ENCODE data around the gene DOCK2.
"Not testable (repeated sequence)": the region's sequence is repeated elsewhere in the genome, so short reads cannot be mapped to it uniquely, and the experiment has no call there.

DOCK2 gene

DNA sequence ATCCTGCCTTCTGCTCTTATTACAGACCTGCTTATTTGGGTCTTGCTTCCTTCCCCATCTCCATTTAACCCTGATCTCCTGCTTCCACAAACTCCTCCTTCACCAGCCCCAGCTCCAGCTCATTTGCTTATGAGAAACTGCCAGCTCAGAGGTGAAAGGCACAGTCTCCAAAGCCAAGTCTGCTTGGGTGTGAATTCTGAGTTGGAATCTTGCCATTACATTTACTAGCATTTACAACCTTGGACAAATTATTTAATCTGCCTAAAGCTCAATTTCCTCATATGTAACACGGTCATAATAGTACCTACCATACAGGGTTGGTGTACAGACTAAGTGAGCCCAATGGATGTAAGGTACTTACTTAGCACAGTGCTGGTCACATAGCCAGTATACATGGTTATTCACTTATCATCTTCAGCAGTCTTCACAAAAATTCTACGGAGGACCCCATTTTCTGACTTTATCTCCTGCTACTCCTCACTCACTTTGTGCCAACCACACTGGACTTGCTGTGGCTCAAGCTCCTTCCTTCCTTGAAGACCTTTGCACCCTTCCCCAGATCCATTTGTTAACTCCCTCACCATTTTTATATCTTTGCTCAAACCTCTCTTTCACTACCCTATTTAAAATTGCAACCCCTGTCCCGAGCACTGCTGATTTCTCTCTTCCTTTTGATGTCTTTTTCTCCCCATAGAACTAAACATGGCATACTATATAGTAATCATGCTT, 86.2 kb downstream of the DOCK2 start:
- no peak overlapping the region for H3K27ac Mint-ChIP-seq
- H3K36me3 Mint-ChIP-seq (ENCODE audit: low read depth): no peaks in the 10 kb centered on the region
- peaks cover 5% of the 10 kb centered on the region for H3K4me1 Mint-ChIP-seq
- TF ChIP-seq, protein P1, sequence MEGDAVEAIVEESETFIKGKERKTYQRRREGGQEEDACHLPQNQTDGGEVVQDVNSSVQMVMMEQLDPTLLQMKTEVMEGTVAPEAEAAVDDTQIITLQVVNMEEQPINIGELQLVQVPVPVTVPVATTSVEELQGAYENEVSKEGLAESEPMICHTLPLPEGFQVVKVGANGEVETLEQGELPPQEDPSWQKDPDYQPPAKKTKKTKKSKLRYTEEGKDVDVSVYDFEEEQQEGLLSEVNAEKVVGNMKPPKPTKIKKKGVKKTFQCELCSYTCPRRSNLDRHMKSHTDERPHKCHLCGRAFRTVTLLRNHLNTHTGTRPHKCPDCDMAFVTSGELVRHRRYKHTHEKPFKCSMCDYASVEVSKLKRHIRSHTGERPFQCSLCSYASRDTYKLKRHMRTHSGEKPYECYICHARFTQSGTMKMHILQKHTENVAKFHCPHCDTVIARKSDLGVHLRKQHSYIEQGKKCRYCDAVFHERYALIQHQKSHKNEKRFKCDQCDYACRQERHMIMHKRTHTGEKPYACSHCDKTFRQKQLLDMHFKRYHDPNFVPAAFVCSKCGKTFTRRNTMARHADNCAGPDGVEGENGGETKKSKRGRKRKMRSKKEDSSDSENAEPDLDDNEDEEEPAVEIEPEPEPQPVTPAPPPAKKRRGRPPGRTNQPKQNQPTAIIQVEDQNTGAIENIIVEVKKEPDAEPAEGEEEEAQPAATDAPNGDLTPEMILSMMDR (IDR thresholded peaks at IDR 0.05): no peak
- DNase-seq: no peak
- H3K9me3 Mint-ChIP-seq: no peaks in the 10 kb centered on the region
- peaks cover 19% of the 10 kb centered on the region for H3K27me3 Mint-ChIP-seq (ENCODE audit: low read depth, poor library complexity)
- H3K4me3 Mint-ChIP-seq: no peak overlapping the region

DNA sequence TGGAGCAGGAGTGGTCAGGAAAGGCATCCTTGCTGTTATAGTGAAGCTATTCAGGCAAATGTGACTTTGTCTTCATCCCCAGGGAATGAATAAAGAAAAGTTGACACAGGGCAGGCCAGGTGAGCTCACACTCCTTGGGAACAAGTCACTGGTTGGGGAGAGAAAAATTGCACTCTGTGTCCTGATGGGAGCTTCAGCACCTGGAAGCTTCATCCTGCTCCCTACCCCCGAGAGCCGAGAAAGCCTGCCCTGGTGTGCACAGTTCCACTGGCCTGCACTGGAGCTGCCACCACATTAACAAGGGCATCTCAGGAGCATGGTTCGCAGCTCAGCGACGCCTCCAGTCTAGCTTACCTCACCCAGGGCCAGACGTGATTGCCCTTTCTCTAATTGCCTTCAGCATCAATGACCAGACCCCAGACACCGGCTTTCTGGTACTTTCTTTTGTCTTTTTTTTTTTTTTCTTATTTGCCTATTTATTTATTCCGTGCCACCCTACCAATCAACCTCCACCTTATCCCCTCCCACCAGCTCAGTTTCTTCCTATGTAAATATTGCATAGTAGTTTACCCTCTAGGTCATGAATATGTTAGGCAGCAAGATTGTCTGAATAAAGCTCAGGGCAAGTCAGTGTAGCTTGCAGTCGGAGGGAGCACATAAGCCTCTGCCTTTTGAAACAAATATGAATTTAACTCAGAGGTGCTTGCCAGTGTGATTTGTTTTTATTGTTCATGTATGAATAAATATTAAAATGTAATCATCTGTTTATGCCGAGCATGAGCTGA, 87.4 kb downstream of the DOCK2 start:
- TF ChIP-seq, protein P1 (IDR thresholded peaks at IDR 0.05): no peak
- Mint-ChIP-seq H3K9me3 (no peaks in the 10 kb centered on the region), H3K27ac (no peak overlapping the region), H3K4me1 (peaks cover 5% of the 10 kb centered on the region), H3K4me3 (no peak overlapping the region), H3K27me3 (ENCODE audit: low read depth, poor library complexity) (peaks cover 24% of the 10 kb centered on the region), H3K36me3 (ENCODE audit: low read depth) (no peaks in the 10 kb centered on the region)
- no peak for DNase-seq

DNA sequence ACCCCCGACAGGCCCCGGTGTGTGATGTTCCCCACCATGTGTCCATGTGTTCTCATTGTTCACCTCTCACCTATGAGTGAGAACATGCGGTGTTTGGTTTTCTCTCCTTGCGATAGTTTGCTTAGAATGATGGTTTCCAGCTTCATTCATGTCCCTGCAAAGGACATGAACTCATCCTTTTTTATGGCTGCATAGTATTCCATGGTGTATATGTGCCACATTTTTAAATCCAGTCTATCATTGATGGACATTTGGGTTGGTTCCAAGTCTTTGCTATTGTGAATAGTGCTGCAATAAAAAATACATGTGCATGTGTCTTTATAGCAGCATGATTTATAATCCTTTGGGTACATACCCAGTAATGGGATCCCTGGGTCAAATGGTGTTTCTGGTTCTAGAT, 88.6 kb downstream of the DOCK2 start:
- not testable (repeated sequence) for DNase-seq; H3K27ac Mint-ChIP-seq; H3K36me3 Mint-ChIP-seq (ENCODE audit: low read depth); H3K4me3 Mint-ChIP-seq; H3K9me3 Mint-ChIP-seq; H3K4me1 Mint-ChIP-seq
- H3K27me3 Mint-ChIP-seq (ENCODE audit: low read depth, poor library complexity): peaks cover 20% of the 10 kb centered on the region

DNA sequence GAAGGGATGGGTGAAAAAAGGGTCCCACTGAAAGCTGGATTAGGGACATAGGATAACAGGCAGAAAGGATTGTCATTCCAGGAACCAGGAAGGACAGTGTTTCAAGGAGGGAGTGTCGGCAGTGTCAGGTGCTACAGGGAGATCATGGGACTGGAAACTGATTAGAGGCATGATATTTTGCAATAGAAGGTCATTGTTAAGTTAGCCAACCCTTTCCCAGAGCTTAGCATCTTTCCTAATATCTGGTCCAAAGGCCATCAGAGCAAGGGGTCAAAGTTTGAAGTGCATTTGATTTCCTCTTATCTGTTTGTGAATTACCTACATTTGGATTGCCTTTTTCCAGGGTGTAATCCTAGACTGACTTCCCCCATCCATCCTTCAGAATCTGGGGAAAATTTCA, 91.3 kb downstream of the DOCK2 start:
- Mint-ChIP-seq H3K4me1 (peaks cover 5% of the 10 kb centered on the region), H3K27ac (no peak overlapping the region), H3K9me3 (no peaks in the 10 kb centered on the region), H3K4me3 (no peak overlapping the region), H3K36me3 (ENCODE audit: low read depth) (no peaks in the 10 kb centered on the region), H3K27me3 (ENCODE audit: low read depth, poor library complexity) (peaks cover 14% of the 10 kb centered on the region)
- TF ChIP-seq, protein P1 (IDR thresholded peaks at IDR 0.05): no peak
- DNase-seq: no peak

DNA sequence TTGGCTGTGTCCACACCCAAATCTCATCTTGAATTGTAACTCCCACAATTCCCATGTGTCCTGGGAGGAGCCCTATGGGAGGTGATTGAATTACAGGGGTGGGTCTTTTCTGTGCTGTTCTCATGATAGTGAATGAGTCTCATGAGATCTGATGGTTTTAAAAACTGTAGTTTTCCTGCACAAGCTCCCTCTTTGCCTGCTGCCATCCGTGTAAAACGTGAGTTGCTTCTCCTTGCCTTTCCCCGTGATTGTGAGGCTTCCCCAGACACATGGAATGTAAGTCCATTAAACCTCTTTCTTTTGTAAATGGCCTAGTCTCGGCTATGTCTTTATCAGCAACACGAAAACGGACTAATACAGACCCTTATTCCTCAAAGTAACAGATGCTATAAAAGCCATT, 94.1 kb downstream of the DOCK2 start:
- DNase-seq: no peak
- peaks cover 8% of the 10 kb centered on the region for H3K4me1 Mint-ChIP-seq
- H3K27me3 Mint-ChIP-seq (ENCODE audit: low read depth, poor library complexity): peaks cover 13% of the 10 kb centered on the region
- no peaks in the 10 kb centered on the region for H3K9me3 Mint-ChIP-seq
- H3K27ac Mint-ChIP-seq: no peak overlapping the region
- no peaks in the 10 kb centered on the region for H3K36me3 Mint-ChIP-seq (ENCODE audit: low read depth)
- TF ChIP-seq, protein P1 (IDR thresholded peaks at IDR 0.05): no peak
- H3K4me3 Mint-ChIP-seq: no peak overlapping the region

DNA sequence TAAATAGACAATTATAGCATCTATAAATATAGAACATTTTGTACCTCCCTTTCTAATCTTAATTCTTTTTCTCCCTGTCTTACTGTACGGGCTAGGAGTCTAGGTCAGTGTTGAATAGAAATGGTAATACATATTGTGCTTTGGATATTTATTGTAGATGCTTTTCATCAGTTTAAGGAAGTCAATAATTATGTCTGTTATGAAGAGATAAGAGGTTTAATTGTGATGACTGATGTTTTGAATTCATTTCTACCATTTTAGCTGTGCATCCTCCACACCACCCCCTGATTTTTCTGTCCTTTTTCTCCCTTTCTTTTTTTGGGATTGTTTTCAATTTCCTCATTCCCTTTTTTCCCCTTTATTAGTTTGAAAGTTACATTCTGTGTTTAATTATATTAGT, 95.8 kb downstream of the DOCK2 start:
- H3K36me3 Mint-ChIP-seq (ENCODE audit: low read depth): no peaks in the 10 kb centered on the region
- H3K27ac Mint-ChIP-seq: no peak overlapping the region
- TF ChIP-seq, protein P1 (IDR thresholded peaks at IDR 0.05): no peak
- peaks cover 8% of the 10 kb centered on the region for H3K4me1 Mint-ChIP-seq
- peaks cover 17% of the 10 kb centered on the region for H3K27me3 Mint-ChIP-seq (ENCODE audit: low read depth, poor library complexity)
- H3K4me3 Mint-ChIP-seq: no peak overlapping the region
- no peaks in the 10 kb centered on the region for H3K9me3 Mint-ChIP-seq
- no peak for DNase-seq

Measured in nephron progenitor cell (in vitro differentiated cells).